GM21619 (cell line): ENCODE measurements around the gene OXSR1.
"Not testable (repeated sequence)": the region's sequence is repeated elsewhere in the genome, so short reads cannot be mapped to it uniquely, and the experiment has no call there.

Experiments used
- ATAC-seq: cut with Tn5 transposase; IDR thresholded peaks from one replicate; pipeline ENCODE4 v1.9.1; 2021; ENCODE audit not compliant: unreplicated experiment

OXSR1 gene

DNA sequence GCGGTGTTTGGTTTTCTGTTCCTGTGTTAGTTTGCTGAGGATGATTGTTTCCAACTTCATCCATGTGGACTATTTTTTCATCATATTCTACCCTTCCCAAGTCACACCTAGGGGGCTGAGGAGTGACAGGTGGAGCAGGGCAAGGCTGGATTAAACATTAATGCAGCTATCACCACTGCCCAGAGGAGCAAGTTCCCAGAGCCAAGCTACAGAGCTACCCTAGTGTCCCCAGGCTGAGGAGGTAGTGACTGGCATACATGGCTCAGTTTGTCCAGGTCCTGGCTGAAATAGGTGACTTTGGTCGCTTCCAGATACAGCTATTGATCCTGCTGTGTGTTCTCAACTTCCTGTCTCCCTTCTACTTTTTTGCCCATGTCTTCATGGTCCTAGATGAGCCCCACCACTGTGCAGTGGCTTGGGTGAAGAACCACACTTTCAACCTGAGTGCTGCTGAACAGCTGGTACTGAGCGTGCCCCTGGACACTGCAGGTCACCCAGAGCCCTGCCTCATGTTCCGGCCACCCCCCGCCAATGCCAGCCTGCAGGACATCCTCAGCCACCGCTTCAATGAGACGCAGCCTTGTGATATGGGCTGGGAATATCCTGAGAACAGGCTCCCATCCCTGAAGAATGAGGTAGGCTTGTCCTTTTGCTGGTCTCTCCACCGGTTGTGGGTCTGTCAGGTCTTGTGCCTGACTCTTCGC, 100.4 kb downstream of the OXSR1 start, which contains the start of gene SLC22A13:
Gene SLC22A13, plus strand, starts transcription at position 209 of the 704 bp plus-strand sequence. Its CDS starts 49 bp downstream, at position 258.
- ATAC-seq = no peak

DNA sequence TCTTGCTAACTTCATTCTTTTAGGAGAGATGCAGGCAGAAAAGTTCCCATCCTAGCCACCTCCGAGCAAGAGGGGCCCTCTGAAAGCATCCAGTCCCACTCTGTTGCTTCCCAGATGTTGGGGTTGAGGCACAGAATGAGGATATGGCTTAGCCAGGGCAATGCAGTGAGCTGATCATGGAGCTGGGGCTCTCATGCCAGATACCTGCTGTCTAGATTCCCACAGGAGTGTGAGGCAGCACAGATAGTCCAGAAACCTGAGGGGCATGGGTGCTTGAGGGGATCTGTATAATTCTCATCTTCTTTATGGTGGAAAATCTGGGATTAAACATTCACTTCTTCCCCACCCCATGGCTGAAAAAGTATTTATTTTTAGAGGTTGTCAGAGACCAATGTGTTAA, 101.5 kb downstream of the OXSR1 start:
- no peak for ATAC-seq

DNA sequence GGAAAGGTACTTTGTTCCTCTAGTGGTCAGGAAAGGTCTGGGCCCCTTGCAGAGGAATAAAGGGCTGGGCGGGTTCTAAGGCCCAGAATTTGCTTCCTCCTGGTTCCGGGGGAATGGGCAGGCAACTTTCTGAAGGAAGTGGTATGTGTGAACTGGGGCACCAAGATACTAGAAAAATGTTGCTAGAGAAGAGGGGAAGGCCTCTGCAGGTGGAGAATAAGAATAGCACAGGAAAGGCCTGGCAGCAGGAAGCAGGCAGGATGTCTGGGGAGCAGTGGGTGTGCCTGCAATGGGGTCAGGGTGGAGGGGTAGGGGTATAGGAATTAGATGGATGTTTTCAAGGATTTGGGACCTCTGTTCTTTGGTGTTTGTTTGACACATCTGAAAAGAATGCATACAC, 102.3 kb downstream of the OXSR1 start:
- no peak for ATAC-seq

DNA sequence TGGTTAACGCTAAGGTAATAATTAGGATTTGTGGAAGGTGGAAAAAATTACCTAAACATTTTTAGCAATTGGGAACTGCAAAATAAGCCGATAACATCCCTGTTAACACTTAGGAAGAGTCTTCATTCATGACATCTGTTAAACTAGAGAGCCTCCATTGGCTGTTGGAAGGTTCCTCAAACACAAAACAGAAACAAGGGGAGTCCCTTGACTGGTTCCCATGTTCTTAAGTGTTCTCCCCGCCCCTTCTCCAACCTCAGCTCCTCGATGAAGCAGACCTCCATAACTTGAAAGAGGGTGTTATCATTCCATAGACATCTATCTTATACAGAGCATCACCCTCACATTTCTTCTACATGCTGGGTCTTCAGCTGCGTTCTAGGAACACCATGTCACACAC, 102.8 kb downstream of the OXSR1 start:
- ATAC-seq = no peak

DNA sequence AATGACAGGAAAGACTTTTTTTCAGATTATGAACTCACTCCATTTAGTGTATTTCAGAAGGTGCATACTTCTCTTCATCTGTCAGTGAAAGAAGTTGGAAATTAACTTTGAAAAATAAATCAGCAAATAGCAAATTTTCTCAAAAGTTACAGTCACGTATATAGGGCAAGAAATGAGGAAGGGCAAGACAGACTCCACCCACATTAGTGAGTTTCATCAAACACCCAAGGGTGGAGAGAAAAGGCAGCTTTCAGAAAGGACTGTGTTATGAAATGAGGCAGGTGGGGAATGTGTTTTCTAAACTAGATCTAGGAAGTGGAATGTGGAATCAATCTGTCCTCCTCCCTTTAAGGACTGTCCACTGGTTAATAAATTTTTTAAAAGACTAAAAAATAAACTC, 103.2 kb downstream of the OXSR1 start:
- ATAC-seq = no peak

DNA sequence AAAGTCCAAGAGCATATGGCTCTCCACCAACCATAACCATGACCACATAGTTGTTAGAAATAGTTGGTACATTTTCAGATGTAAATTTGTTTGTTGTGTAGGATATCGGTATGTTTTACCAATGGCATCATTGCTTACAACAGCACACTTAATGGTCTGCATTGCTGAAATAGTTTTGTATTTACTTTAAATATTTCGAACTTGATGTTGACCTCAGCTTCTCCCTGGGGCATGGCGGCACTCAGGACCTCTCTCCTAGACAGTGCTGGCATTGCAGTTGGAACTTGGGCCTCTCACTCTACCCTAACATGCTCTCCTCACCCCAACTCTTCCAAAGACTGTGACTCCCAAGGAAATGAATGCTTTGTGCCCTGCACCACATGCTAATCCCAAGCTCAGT, 105.3 kb downstream of the OXSR1 start:
- ATAC-seq = no peak

DNA sequence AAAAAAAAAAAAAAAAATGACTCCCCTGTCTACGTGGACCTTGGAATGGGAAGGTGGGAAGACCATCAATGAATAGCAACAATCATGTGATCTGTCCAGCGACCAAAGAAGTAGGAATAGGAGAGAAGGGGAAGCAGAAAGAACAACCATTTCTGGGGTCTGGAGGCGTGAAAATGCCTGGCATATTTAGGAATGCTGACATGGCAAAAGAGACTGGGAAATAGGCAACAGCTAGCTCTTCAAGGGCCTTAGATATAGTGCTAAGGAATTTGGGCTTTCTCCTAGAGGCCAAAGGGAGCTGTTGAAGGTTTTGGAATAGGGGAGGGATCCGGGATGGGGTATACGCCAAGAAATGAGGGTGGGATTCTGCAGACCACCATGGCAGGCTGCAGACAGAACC, 106.2 kb downstream of the OXSR1 start:
- no peak for ATAC-seq

DNA sequence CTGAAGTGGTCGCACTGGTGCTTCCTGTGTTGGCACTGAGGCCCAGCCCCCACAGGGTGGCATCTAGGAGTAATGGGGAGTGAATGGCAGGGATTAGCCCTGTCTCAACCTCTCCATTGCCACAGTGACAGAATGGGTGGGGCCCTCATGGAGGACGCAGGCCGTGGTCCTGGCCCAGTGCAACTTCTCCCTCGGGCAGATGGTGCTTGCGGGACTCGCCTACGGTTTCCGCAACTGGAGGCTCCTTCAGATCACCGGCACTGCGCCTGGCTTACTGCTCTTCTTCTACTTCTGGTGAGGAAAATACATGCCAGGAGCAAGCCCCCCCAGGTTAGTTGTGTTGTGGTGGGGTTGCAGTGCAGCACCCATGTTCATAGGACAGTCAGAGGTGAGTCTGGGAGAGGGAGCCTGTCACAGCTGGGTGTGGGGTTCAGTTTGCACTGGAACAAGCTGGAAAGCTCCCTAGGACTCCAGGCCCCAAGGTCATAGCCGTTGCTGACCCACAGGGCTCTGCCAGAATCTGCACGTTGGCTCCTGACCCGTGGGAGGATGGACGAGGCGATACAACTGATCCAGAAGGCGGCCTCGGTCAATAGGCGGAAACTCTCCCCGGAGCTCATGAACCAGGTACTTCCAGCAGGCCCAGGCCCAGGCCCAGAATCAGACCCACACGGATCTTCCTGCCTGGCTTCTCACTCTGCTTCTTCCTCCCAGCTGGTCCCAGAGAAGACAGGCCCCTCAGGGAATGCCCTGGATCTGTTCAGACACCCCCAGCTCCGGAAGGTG, 109.7 kb downstream of the OXSR1 start:
- ATAC-seq = no peak

DNA sequence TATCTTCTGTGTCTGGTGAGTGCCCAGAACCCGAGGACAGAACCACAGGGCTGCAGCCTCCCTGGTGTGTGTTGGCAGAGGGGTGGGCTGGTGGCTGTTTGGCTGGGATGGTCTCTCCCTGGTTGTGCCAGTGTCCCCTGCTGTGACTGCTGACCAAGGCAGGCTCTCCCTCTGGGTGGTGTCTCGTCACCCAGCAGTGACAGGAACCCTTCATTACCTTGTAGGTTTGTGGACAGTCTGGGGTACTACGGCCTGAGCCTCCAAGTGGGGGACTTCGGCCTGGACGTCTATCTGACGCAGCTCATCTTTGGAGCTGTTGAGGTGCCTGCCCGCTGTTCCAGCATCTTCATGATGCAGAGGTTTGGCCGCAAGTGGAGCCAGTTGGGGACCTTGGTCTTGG, 110.3 kb downstream of the OXSR1 start:
- ATAC-seq = no peak

DNA sequence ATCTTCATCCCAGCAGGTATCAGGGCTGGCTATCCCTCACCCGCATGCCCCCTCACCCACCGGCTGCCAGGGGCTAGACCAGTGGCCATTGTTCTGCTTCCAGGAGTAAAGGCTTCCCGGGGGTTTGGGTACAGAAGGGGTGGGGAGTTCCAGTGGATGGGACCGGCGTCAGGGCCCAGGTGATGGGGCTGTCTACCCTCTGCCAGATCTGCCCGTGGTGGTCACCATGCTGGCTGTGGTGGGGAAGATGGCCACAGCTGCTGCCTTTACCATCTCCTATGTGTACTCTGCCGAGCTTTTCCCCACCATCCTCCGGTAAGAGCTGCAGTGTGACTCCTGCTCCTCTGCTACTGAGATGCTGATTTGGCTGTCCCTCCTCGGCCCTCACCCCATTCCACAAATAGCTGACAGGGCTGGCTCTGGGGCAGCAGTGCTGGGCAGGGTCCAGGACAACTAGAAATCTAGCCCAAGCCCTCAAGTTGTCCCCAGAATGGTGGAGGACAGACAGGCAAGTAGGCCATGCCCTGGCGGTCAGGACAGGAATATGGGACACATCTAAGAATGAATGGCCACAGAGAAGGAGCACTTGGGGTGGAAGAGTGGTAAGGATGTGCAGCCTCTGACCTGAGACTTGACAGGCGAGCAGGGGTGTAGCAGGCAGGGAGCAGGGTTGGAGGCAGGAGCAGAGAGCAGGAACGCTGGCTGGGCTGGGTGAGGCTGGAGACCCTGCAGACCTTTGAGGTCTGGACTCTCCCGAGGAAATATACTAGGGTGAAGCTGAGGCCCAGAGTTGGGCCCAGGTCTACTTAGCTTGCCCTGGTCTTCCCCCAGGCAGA, 111.0 kb downstream of the OXSR1 start:
- ATAC-seq = no peak

DNA sequence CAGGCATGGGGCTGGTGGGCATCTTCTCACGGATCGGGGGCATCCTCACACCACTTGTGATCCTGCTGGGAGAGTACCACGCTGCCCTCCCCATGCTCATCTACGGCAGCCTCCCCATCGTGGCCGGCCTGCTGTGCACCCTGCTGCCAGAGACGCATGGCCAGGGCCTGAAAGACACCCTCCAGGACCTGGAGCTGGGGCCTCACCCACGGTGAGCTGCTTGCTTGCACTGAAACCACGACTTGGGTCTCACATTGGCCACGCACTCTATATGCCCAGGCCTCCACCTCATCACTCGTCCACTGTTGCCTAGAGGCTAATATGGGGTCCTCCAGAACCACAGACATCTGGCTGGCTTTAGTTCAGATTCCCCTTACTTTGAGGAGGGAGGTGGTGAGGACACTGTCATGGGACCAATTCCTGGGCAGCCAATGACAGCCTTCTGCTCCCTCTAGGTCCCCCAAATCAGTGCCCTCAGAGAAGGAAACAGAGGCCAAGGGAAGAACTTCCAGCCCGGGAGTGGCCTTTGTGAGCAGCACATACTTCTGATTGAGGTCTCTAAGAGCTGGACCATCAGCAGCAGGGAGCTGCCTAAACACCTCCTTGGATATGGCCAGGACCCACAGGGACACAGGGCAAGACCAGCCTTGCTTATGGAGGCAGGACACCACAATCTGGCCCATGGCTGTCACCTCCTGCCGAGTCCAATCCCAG, 111.7 kb downstream of the OXSR1 start:
- ATAC-seq = no peak

DNA sequence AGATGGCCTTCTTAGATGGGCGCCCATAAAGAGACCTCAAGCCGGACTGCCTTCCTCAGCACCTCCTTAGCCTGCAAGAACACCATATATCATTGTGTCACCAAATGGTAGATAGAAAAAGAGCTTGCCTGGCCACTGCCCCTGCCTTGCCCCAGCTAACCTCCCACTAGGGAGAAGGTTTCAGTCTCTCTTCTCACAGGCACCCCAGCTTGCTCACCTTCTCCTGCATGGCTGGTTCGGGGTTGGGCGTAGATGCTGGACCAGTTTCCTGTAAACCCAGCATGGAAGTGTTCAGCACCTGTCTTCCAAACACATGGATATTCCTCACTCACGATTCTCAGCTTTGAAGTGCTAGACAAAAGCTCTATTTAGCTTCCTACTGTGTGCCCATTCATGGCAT, 113.5 kb downstream of the OXSR1 start:
- ATAC-seq = no peak

DNA sequence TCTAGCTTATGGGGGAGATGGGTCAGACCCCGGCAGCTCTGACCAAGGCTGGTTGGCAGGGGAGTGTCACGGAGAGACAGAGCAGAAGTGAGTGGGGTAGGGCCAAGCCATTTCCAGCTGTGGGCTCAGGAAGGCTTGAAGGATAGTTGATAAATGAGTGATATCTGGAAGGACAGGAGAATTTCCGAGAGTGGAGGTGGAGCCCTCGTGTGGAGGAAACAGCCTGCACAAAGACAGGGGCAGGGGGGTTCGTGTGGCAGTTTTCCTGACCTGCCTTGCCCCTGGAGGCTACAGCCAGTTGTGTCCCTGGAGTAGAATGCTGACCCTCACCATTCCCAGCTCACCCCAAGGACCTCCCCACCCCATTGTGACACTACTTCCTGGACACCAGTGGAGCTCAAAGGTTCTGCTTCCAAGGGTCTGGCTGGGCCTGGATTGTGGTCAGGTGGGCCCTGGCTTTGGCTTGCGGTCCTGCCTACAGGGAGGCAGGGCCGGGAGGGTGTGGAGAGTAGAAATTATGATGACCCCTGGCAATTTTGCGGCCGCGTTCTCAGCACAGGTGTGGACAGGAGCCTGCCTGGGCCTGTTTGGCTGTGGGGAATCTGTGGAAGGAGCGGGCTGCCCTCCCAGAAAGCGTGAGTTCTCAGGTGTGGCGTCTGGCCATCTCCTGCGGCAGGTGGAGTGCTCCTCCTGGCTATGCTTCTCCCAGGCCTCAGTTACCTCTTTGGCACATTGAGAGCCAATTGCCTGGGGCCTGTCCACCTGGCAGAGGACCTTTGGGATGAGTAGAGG, 116.8 kb downstream of the OXSR1 start, which contains the start of gene SLC22A14:
Gene SLC22A14, plus strand, starts transcription at position 400 of the 792 bp plus-strand sequence. CDS start 23,733 bp downstream, outside the sequence.
- no peak for ATAC-seq

DNA sequence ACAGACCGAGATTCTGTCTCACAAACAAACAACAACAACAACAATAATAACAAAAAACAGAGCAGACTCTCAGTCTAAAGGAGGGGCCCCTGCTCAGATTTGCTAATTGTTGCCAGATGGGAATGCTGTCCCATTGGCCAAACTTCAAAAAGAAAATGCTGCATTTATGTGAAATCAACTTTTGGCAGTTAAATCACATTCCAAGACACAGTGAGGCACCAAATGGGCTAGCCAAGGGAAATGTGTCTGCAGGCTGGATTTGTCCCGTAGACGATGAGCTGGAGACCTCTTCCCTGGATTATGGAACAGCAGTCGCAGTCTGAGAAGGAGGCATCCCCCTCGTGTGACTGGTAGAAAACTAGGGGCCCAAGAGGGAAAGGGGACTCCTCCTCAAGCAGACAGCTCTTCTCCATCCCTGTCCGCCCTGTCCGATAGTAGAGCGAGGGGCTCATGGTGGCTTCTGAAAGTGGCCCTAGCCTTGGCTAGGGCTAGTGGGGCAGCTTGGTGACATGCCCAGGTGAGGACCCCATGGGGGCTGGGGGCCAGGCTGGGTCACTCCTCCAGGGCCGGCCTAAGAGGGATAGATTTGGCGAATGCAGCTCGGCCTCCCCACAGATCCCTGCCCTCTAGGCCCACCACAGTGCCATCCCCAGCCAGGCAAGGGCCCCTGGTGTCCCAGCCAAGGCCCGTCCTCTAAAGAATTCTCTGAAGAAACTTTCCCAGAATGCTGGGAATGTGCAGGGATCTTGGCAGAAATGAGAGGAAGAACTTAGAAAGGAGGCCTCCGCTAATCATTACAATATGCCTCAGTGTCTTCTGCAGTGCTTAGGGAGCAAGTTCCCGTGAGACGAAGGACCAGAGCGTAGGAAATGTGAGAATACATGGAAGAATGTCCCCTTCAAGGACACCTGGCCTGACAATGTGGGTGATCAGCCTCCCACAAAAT, 118.7 kb downstream of the OXSR1 start:
- no peak for ATAC-seq

DNA sequence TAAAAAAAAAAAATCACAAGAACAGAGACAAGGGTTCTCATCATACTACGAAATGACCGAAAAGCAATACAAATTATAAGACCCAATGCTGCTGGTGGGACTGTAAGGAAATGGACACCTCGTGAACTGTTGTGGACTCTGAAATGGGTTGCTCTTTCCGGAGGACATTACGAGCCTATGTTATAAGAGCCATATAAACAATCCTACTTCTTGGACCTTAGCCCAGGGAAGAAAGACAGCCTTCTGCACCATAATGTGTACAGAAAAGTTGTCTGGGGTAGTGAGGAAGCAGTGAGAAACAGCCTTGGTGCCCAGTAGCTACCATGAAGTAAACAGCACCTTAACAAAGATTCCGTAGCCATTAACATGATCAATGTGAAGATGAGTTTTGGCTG, 119.4 kb downstream of the OXSR1 start:
- ATAC-seq = no peak

DNA sequence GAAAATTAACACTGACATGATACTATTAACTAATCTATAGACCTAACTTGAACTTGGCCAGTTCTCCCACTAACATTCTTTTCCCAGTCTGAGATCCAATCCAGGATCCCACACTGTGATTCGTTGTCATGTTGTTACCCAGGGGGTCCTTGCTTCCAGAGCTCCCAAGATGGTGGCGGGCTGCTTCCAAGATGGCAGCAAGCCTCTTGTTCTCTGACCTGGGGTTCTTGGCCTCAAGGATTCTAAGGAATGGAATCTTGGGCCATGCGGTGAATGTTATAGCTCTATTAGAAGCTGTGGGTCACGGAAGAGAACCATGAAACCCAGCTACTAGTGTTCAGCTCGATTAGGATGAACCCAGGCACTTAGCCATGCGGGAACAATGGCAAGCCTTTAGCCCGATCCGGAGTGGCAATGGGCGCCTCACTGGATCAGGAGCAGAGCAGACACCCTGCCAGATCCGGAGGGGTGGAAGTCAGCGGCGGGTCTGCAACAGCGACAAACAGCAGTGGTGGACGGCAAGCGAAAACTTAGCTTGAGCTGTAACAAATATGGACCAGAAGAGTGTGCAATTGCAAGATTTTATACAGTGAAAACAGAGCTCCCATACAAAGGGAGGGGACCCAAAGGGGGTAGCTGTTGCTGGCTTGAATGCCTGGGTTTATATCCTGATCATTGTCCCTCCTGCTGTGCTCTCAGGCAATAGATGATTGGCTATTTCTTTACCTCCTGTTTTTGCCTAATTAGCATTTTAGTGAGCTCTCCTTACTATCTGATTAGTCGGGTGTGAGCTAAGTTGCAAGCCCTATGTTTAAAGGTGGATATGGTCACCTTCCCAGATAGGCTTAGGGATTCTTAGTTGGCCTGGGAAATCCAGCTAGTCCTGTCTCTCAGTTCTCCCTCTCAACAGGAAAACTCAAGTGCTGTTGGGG, 124.2 kb downstream of the OXSR1 start:
- ATAC-seq = not testable (repeated sequence)

DNA sequence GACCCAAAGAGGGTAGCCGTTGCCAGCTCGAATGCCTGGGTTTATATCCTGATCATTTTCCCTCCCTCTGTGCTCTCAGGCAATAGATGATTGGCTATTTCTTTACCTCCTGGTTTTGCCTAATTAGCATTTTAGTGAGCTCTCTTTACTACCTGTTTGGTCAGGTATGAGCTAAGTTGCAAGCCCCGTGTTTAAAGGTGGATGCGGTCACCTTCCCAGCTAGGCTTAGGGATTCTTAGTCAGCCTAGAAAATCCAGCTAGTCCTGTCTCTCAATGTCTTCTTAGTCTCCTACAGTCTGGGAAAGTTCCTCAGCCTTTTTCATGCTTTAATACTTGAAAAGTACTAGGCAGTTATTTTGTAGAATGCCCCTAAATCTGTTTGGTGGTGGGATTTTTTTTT, 131.7 kb downstream of the OXSR1 start:
- ATAC-seq = not testable (repeated sequence)

DNA sequence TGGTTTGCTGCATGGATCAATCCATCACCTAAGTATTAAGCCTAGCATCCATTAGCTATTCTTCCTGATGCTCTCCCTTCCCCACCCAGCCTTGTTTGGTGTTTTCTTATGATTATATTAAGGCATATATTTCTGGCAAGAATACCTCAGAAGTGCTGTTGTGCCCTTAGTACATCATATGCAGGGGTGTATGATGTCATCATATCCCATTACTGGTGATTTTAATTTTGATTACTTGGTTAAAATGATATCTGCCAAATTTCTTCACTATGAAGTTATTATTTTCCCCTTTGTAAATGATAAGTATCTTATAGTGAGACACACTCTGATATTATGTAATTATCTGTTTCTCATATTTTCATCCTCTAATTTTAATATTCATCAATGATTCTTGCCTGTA, 132.2 kb downstream of the OXSR1 start:
- no peak for ATAC-seq
